Measurements from ENCODE around the gene FBXO17.

Gene FBXO17

GRCh38 chr19:38908911-38909310 lies 66.6 kb downstream of the FBXO17 start:
- Histone ChIP-seq H3K27ac (ENCODE audit: low read depth, low read length) (no peak overlapping the region), H3K9me3 (ENCODE audit: control insufficient read depth in 5 of 5, low read length in 5 of 5) (no peaks in the 10 kb centered on the region), H3K36me3 (ENCODE audit: control insufficient read depth in 5 of 5, insufficient read depth in 5 of 5, low read length in 5 of 5) (peaks cover 0 to 43% (median 33%) of the 10 kb centered on the region in 5 donors), H3K4me1 (ENCODE audit: control insufficient read depth in 5 of 5, insufficient read depth in 5 of 5, low read length in 5 of 5) (peaks cover 0 to 6% (median 2%) of the 10 kb centered on the region in 5 donors), H3K9ac (ENCODE audit: low read length in 5 of 5) (no peak overlapping the region), H3K27me3 (ENCODE audit: control insufficient read depth in 5 of 5, insufficient read depth in 4 of 5, low read length in 5 of 5) (peaks cover 6 to 15% (median 9%) of the 10 kb centered on the region in 5 donors), H3K4me3 (ENCODE audit: low read depth in 1 of 5, low read length in 5 of 5) (no peak overlapping the region)

DNA sequence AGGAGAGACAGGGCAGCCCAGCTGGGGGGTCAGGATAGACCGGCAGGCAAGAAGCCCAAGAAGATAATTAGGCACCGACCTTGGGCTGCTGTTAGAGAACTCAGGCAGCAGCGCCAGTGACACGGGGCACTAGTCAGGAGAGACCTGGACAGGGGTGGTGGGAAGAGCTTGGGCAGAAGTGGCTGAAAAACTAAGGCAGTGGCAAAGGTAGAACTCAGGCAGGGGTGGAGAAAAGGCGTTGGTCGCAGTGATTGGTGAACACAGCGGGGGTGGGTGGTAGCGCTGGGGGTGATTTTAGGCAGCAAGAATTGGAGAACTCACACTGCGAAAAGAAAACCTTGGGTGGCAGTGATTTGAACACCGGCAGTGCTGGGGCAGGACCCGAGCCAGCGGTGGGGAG lies 67.9 kb downstream of the FBXO17 start:
- Histone ChIP-seq H3K27ac (ENCODE audit: low read depth, low read length) (no peak overlapping the region), H3K9me3 (ENCODE audit: control insufficient read depth in 5 of 5, low read length in 5 of 5) (no peaks in the 10 kb centered on the region), H3K9ac (ENCODE audit: low read length in 5 of 5) (no peak overlapping the region), H3K36me3 (ENCODE audit: control insufficient read depth in 5 of 5, insufficient read depth in 5 of 5, low read length in 5 of 5) (peaks cover 0 to 43% (median 33%) of the 10 kb centered on the region in 5 donors), H3K4me1 (ENCODE audit: control insufficient read depth in 5 of 5, insufficient read depth in 5 of 5, low read length in 5 of 5) (peaks cover 0 to 6% (median 2%) of the 10 kb centered on the region in 5 donors), H3K4me3 (ENCODE audit: low read depth in 1 of 5, low read length in 5 of 5) (no peak overlapping the region), H3K27me3 (ENCODE audit: control insufficient read depth in 5 of 5, insufficient read depth in 4 of 5, low read length in 5 of 5) (peaks cover 6 to 15% (median 9%) of the 10 kb centered on the region in 5 donors)

DNA sequence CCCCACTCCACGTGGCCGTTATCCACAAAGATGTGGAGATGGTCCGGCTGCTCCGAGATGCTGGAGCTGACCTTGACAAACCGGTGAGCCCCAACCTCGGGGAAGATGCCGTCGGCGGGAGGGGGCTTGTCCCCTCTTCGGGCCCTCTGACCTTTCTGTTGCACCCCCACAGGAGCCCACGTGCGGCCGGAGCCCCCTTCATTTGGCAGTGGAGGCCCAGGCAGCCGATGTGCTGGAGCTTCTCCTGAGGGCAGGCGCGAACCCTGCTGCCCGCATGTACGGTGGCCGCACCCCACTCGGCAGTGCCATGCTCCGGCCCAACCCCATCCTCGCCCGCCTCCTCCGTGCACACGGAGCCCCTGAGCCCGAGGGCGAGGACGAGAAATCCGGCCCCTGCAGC lies 68.3 kb downstream of the FBXO17 start:
- Histone ChIP-seq H3K36me3 (ENCODE audit: control insufficient read depth in 5 of 5, insufficient read depth in 5 of 5, low read length in 5 of 5) (peaks cover 0 to 43% (median 33%) of the 10 kb centered on the region in 5 donors), H3K4me3 (ENCODE audit: low read depth in 1 of 5, low read length in 5 of 5) (no peak overlapping the region), H3K27ac (ENCODE audit: low read depth, low read length) (no peak overlapping the region), H3K9me3 (ENCODE audit: control insufficient read depth in 5 of 5, low read length in 5 of 5) (no peaks in the 10 kb centered on the region), H3K9ac (ENCODE audit: low read length in 5 of 5) (no peak overlapping the region), H3K27me3 (ENCODE audit: control insufficient read depth in 5 of 5, insufficient read depth in 4 of 5, low read length in 5 of 5) (peaks cover 6 to 10% (median 9%) of the 10 kb centered on the region in 5 donors), H3K4me1 (ENCODE audit: control insufficient read depth in 5 of 5, insufficient read depth in 5 of 5, low read length in 5 of 5) (peaks cover 0 to 6% (median 2%) of the 10 kb centered on the region in 5 donors)

DNA sequence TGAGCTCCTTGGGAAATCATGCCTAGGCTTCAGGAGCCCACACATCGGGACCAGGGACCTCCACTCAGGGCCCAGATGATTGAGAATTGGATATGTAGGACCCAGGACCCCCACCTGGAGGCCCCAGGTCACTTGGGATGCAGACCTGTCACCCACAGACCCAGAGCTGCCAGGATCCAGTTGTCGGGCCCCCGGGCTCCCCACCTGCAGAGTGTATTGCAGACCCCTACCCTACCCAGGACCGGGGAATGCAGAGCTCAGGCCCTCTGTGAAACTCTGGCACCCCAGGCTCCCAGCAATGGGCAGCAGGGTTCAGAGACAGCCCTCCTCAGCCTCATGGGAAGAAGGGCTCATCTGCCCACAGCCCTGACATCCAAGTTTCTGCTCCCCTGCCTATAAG lies 69.9 kb downstream of the FBXO17 start:
- H3K27ac ChIP-seq (ENCODE audit: low read depth, low read length) = no peak overlapping the region
- no peaks in the 10 kb centered on the region for H3K27me3 ChIP-seq (ENCODE audit: control insufficient read depth in 5 of 5, insufficient read depth in 4 of 5, low read length in 5 of 5)
- H3K9me3 ChIP-seq (ENCODE audit: control insufficient read depth in 5 of 5, low read length in 5 of 5) = no peaks in the 10 kb centered on the region
- H3K4me3 ChIP-seq (ENCODE audit: low read depth in 1 of 5, low read length in 5 of 5) = no peak overlapping the region
- H3K36me3 ChIP-seq (ENCODE audit: control insufficient read depth in 5 of 5, insufficient read depth in 5 of 5, low read length in 5 of 5) = peaks cover 0 to 43% (median 33%) of the 10 kb centered on the region in 5 donors
- H3K9ac ChIP-seq (ENCODE audit: low read length in 5 of 5) = no peak overlapping the region
- H3K4me1 ChIP-seq (ENCODE audit: control insufficient read depth in 5 of 5, insufficient read depth in 5 of 5, low read length in 5 of 5) = peaks cover 2 to 11% (median 4%) of the 10 kb centered on the region in 5 donors

- H3K27ac ChIP-seq (ENCODE audit: low read depth, low read length) = no peak overlapping the region
- peaks cover 2 to 16% (median 10%) of the 10 kb centered on the region in 5 donors for H3K4me1 ChIP-seq (ENCODE audit: control insufficient read depth in 5 of 5, insufficient read depth in 5 of 5, low read length in 5 of 5)
- H3K9me3 ChIP-seq (ENCODE audit: control insufficient read depth in 5 of 5, low read length in 5 of 5) = no peaks in the 10 kb centered on the region
- no peak overlapping the region for H3K4me3 ChIP-seq (ENCODE audit: low read depth in 1 of 5, low read length in 5 of 5)
- H3K36me3 ChIP-seq (ENCODE audit: control insufficient read depth in 5 of 5, insufficient read depth in 5 of 5, low read length in 5 of 5) = peaks cover 0 to 43% (median 33%) of the 10 kb centered on the region in 5 donors
- H3K27me3 ChIP-seq (ENCODE audit: control insufficient read depth in 5 of 5, insufficient read depth in 4 of 5, low read length in 5 of 5) = peaks cover 0 to under 1% (median 0%) of the 10 kb centered on the region in 5 donors
- H3K9ac ChIP-seq (ENCODE audit: low read length in 5 of 5) = no peak overlapping the region
Measured at GRCh38 chr19:38904581-38905539, 70.7 kb downstream of the FBXO17 start.

- Histone ChIP-seq H3K4me1 (ENCODE audit: control insufficient read depth in 5 of 5, insufficient read depth in 5 of 5, low read length in 5 of 5) (peaks cover 10 to 42% (median 37%) of the 10 kb centered on the region in 5 donors), H3K27ac (ENCODE audit: low read depth, low read length) (no peak overlapping the region), H3K9me3 (ENCODE audit: control insufficient read depth in 5 of 5, low read length in 5 of 5) (no peaks in the 10 kb centered on the region)
Measured at GRCh38 chr19:38901683-38902082, 73.9 kb downstream of the FBXO17 start.

GRCh38 chr19:38900743-38901190 lies 74.8 kb downstream of the FBXO17 start:
- Histone ChIP-seq H3K9me3 (ENCODE audit: control insufficient read depth in 5 of 5, low read length in 5 of 5) (no peaks in the 10 kb centered on the region), H3K27ac (ENCODE audit: low read depth, low read length) (peak overlapping the region; percentile 94), H3K4me3 (ENCODE audit: low read depth in 1 of 5, low read length in 5 of 5) (peak overlapping the region in 4 of 5 donors; percentile 80 to 97 (median 83)), H3K9ac (ENCODE audit: low read length in 5 of 5) (peak overlapping the region in 4 of 5 donors; percentile 83 to 94 (median 89)), H3K27me3 (ENCODE audit: control insufficient read depth in 5 of 5, insufficient read depth in 4 of 5, low read length in 5 of 5) (peaks cover 0 to 4% (median 0%) of the 10 kb centered on the region in 5 donors), H3K4me1 (ENCODE audit: control insufficient read depth in 5 of 5, insufficient read depth in 5 of 5, low read length in 5 of 5) (peaks cover 10 to 44% (median 39%) of the 10 kb centered on the region in 5 donors), H3K36me3 (ENCODE audit: control insufficient read depth in 5 of 5, insufficient read depth in 5 of 5, low read length in 5 of 5) (peaks cover 0 to 14% (median 13%) of the 10 kb centered on the region in 5 donors)

More at GRCh38 chr19:38901683-38902082, 73.9 kb downstream of the FBXO17 start:
- peaks cover 0 to 19% (median 15%) of the 10 kb centered on the region in 5 donors for H3K36me3 ChIP-seq (ENCODE audit: control insufficient read depth in 5 of 5, insufficient read depth in 5 of 5, low read length in 5 of 5)
- peaks cover 0 to 4% (median 0%) of the 10 kb centered on the region in 5 donors for H3K27me3 ChIP-seq (ENCODE audit: control insufficient read depth in 5 of 5, insufficient read depth in 4 of 5, low read length in 5 of 5)
- no peak overlapping the region for H3K4me3 ChIP-seq (ENCODE audit: low read depth in 1 of 5, low read length in 5 of 5)
- no peak overlapping the region for H3K9ac ChIP-seq (ENCODE audit: low read length in 5 of 5)

DNA sequence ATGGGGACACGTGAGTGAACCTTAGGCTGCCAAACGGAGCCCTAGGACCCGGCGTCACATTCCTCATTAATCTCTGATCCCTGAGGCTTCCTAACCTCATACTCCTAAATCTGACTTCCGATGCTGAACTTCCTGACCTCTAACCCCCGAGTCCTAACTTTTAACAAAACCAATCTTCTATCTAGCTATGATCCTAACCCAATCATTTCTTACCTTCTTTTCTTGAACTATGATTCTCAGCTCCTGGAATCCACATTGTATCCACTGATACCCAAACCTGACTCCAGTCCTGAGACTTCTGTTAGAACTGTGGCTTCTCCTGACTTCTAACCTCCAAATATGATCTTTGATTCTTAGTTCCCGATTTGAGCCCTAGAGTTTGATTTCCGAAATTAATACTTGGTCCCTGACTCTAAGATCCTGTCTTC lies 75.3 kb downstream of the FBXO17 start:
- peaks cover 0 to 8% (median 8%) of the 10 kb centered on the region in 5 donors for H3K36me3 ChIP-seq (ENCODE audit: control insufficient read depth in 5 of 5, insufficient read depth in 5 of 5, low read length in 5 of 5)

GRCh38 chr19:38899447-38900201 lies 75.9 kb downstream of the FBXO17 start, which contains the start of the genes NFKBIB and SIRT2:
TSS of gene NFKBIB (plus strand) at chr19:38899969. CDS start at chr19:38900033, 64 bp downstream.
TSS of gene SIRT2 (minus strand) at chr19:38899618. CDS start at chr19:38899521, 97 bp downstream.
- Histone ChIP-seq H3K9ac (ENCODE audit: low read length in 5 of 5) (peak within 1 kb of the TSS; percentile 82 to 94 (median 92)), H3K27ac (ENCODE audit: low read depth, low read length) (peak within 1 kb of the TSS; percentile 94), H3K36me3 (ENCODE audit: control insufficient read depth in 5 of 5, insufficient read depth in 5 of 5, low read length in 5 of 5) (peaks cover 0 to 4% (median 2%) of the 10 kb centered on the region in 5 donors), H3K4me3 (ENCODE audit: low read depth in 1 of 5, low read length in 5 of 5) (peak within 1 kb of the TSS; percentile 80 to 98 (median 86)), H3K27me3 (ENCODE audit: control insufficient read depth in 5 of 5, insufficient read depth in 4 of 5, low read length in 5 of 5) (peaks cover 0 to 4% (median 0%) of the 10 kb centered on the region in 5 donors), H3K9me3 (ENCODE audit: control insufficient read depth in 5 of 5, low read length in 5 of 5) (no peaks in the 10 kb centered on the region), H3K4me1 (ENCODE audit: control insufficient read depth in 5 of 5, insufficient read depth in 5 of 5, low read length in 5 of 5) (peaks cover 8 to 40% (median 38%) of the 10 kb centered on the region in 5 donors)

More for the DNA sequence above, 75.3 kb downstream of the FBXO17 start:
- peak overlapping the region; percentile 23 to 94 (median 87) for H3K9ac ChIP-seq (ENCODE audit: low read length in 5 of 5)
- peak overlapping the region; percentile 80 to 97 (median 86) for H3K4me3 ChIP-seq (ENCODE audit: low read depth in 1 of 5, low read length in 5 of 5)
- peak overlapping the region; percentile 94 for H3K27ac ChIP-seq (ENCODE audit: low read depth, low read length)
- peaks cover 0 to 4% (median 0%) of the 10 kb centered on the region in 5 donors for H3K27me3 ChIP-seq (ENCODE audit: control insufficient read depth in 5 of 5, insufficient read depth in 4 of 5, low read length in 5 of 5)
- H3K4me1 ChIP-seq (ENCODE audit: control insufficient read depth in 5 of 5, insufficient read depth in 5 of 5, low read length in 5 of 5) = peaks cover 10 to 44% (median 39%) of the 10 kb centered on the region in 5 donors
- H3K9me3 ChIP-seq (ENCODE audit: control insufficient read depth in 5 of 5, low read length in 5 of 5) = no peaks in the 10 kb centered on the region

All from subcutaneous abdominal adipose tissue (tissue), 5 donors.